Loucy (cell line): ENCODE results near the gene EDRF1.

Experiments used
- EZH2phosphoT487 ChIP-seq: fragments of 200-600 bp; IDR thresholded peaks from 2 replicates; pipeline ENCODE4 v1.6.1; 2018; ENCODE audit warnings: antibody characterized with exemption, mild to moderate bottlenecking, moderate library complexity, borderline replicate concordance
- TF ChIP-seq, protein P1 (sequence below): fragments of 200-600 bp; sonication (generic); conservative IDR thresholded peaks from 2 replicates; pipeline ENCODE4 v1.5.1; 2014; ENCODE audit warnings: mild to moderate bottlenecking, antibody characterized with exemption, low read length

- TF ChIP-seq, protein P1, sequence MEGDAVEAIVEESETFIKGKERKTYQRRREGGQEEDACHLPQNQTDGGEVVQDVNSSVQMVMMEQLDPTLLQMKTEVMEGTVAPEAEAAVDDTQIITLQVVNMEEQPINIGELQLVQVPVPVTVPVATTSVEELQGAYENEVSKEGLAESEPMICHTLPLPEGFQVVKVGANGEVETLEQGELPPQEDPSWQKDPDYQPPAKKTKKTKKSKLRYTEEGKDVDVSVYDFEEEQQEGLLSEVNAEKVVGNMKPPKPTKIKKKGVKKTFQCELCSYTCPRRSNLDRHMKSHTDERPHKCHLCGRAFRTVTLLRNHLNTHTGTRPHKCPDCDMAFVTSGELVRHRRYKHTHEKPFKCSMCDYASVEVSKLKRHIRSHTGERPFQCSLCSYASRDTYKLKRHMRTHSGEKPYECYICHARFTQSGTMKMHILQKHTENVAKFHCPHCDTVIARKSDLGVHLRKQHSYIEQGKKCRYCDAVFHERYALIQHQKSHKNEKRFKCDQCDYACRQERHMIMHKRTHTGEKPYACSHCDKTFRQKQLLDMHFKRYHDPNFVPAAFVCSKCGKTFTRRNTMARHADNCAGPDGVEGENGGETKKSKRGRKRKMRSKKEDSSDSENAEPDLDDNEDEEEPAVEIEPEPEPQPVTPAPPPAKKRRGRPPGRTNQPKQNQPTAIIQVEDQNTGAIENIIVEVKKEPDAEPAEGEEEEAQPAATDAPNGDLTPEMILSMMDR = no peak
- TF ChIP-seq EZH2phosphoT487 = no peak
Observed at GRCh38 chr10:125679436-125679835, 40.1 kb upstream of the EDRF1 start.
